Naive thymus-derived CD4-positive, alpha-beta T cell (primary cell): ENCODE results near the gene TAS2R20. TPM values are rescaled to one million over a fixed set of nuclear protein-coding genes. Genes with fewer than 3 reads are reported as not detected.
A peak's percentile ranks its signal among the peaks of the same experiment; 100 is the strongest.

Source experiments
- ATAC-seq: fragments of 150-1000 bp; cut with Tn5 transposase; 2 replicates; pipeline ENCODE4 v1.10.0; 2021; ENCODE audit warnings: mild to moderate bottlenecking, moderate library complexity
- CTCF ChIA-PET: fragments of 350-600 bp; sonication (Branson Sonifier 250); formaldehyde crosslinking; loops from one replicate; lab custom pipeline; 2021; ENCODE audit warnings: antibody characterized with exemption; lab: Charles Lee
- POLR2A ChIA-PET: fragments of 350-600 bp; sonication (Branson Sonifier 250); formaldehyde crosslinking; loops from one replicate; lab custom pipeline; 2021; ENCODE audit warnings: antibody characterized with exemption, inconsistent platforms; lab: Charles Lee
- DNase-seq, 9 donors: peaks; one replicate each; pipeline versions ENCODE4 v3.0.0 to v3.0.0-alpha.2; 2020 to 2022; ENCODE audit warnings: mixed read lengths in 1 of 9
- H3K27ac ChIP-seq: one replicate; pipeline ENCODE4 v1.7.0; 2013; ENCODE audit warnings: mild to moderate bottlenecking, low read depth, low read length, moderate library complexity
- H3K27me3 ChIP-seq, 2 donors: one replicate each; pipeline ENCODE4 v1.7.0; 2013; ENCODE audit warnings: low read length in 2 of 2, mild to moderate bottlenecking in 2 of 2, moderate library complexity in 2 of 2; ENCODE audit not compliant: control insufficient read depth in 2 of 2, insufficient read depth in 2 of 2
- H3K36me3 ChIP-seq, 3 experiments: 1 replicate in 2 of 3; 2 replicates in 1 of 3; pipeline ENCODE4 v1.7.0; 2013; ENCODE audit warnings: low read length in 3 of 3, mild to moderate bottlenecking in 3 of 3, moderate library complexity in 1 of 3; ENCODE audit not compliant: insufficient read depth in 3 of 3, control insufficient read depth in 2 of 3
- H3K4me1 ChIP-seq, 2 donors: one replicate each; pipeline ENCODE4 v1.7.0; 2013; ENCODE audit warnings: low read length in 2 of 2, mild to moderate bottlenecking in 2 of 2, moderate library complexity in 1 of 2; ENCODE audit not compliant: control insufficient read depth in 2 of 2, insufficient read depth in 2 of 2
- H3K4me3 ChIP-seq: 2 replicates; pipeline ENCODE4 v1.7.0; 2013; ENCODE audit warnings: mild to moderate bottlenecking, low read length
- H3K9me3 ChIP-seq, 3 experiments: 1 replicate in 2 of 3; 2 replicates in 1 of 3; pipeline ENCODE4 v1.7.0; 2013; ENCODE audit warnings: low read length in 3 of 3; ENCODE audit not compliant: control insufficient read depth in 2 of 3
- H3K27ac Mint-ChIP-seq, 9 donors: one replicate each; pipeline ENCODE4 v1.8.0; 2020 to 2022; ENCODE audit warnings: mixed read lengths in 9 of 9, mild to moderate bottlenecking in 8 of 9, moderate library complexity in 5 of 9, inconsistent platforms in 2 of 9
- H3K27me3 Mint-ChIP-seq, 5 donors: one replicate each; pipeline ENCODE4 v1.8.0; 2021 to 2022; ENCODE audit warnings: mixed read lengths in 5 of 5, mild to moderate bottlenecking in 1 of 5
- H3K36me3 Mint-ChIP-seq, 5 donors: one replicate each; pipeline ENCODE4 v1.8.0; 2020 to 2022; ENCODE audit warnings: mixed read lengths in 5 of 5, mild to moderate bottlenecking in 3 of 5, inconsistent platforms in 1 of 5
- H3K4me1 Mint-ChIP-seq, 7 donors: one replicate each; pipeline ENCODE4 v1.8.0; 2020 to 2022; ENCODE audit warnings: mixed read lengths in 7 of 7, mild to moderate bottlenecking in 3 of 7, inconsistent platforms in 1 of 7
- H3K4me3 Mint-ChIP-seq, 10 donors: one replicate each; pipeline ENCODE4 v1.8.0; 2020 to 2022; ENCODE audit warnings: mild to moderate bottlenecking in 10 of 10, mixed read lengths in 10 of 10, moderate library complexity in 6 of 10, inconsistent platforms in 2 of 10
- H3K9me3 Mint-ChIP-seq, 11 donors: one replicate each; pipeline ENCODE4 v1.8.0; 2020 to 2022; ENCODE audit warnings: mixed read lengths in 11 of 11, mild to moderate bottlenecking in 4 of 11, inconsistent platforms in 1 of 11, moderate library complexity in 1 of 11
- intact Hi-C, 2 donors: fragments of 100-400 bp; cut with micrococcal nuclease; formaldehyde crosslinking; loops; one replicate each; pipeline ENCODE4 v1.15.1; 2023
- polyA plus RNA-seq, 2 donors: library from polyadenylated mRNA; unstranded; fragments of 300-500 nt; fragmentation: Illumina TruSeq; gene quantifications; one replicate each; pipeline ENCODE4 v1.2.3, GENCODE V29; 2021
- total RNA-seq, 6 experiments: library from RNA in 5 of 6; stranded (reverse) in 5 of 6; gene quantifications; 1 replicate in 5 of 6; 2 replicates in 1 of 6; pipeline ENCODE4 v1.2.3 and lab custom pipeline; 2021 to 2026

TAS2R20 gene
- total and polyA plus RNA-seq, 7 experiments from 2014 or later: 0.15 to 3.5 (median 2.2) TPM; not detected in 1

- Histone ChIP-seq H3K36me3 (peaks cover 0 to 9% (median 0%) of the 10 kb centered on the region in 3 experiments), H3K27ac (no peak overlapping the region), H3K4me1 (no peaks in the 10 kb centered on the region), H3K4me3 (no peak overlapping the region), H3K27me3 (no peaks in the 10 kb centered on the region), H3K9me3 (no peaks in the 10 kb centered on the region)
- no peak overlapping the region for H3K27ac Mint-ChIP-seq
- POLR2A ChIA-PET: no interaction called here
- no peak for DNase-seq
- no peak for ATAC-seq
- H3K4me1 Mint-ChIP-seq: peaks cover 0 to 11% (median 7%) of the 10 kb centered on the region in 7 donors
- H3K4me3 Mint-ChIP-seq: no peak overlapping the region
- intact Hi-C loops: no loop called here
- CTCF ChIA-PET: no interaction called here
- no peaks in the 10 kb centered on the region for H3K27me3 Mint-ChIP-seq
- H3K9me3 Mint-ChIP-seq: peaks cover 5 to 11% (median 6%) of the 10 kb centered on the region in 11 donors
- H3K36me3 Mint-ChIP-seq: peaks cover 13 to 64% (median 45%) of the 10 kb centered on the region in 5 donors
Observed at GRCh38 chr12:11026118-11026517, 28.0 kb upstream of the TAS2R20 start.

DNA sequence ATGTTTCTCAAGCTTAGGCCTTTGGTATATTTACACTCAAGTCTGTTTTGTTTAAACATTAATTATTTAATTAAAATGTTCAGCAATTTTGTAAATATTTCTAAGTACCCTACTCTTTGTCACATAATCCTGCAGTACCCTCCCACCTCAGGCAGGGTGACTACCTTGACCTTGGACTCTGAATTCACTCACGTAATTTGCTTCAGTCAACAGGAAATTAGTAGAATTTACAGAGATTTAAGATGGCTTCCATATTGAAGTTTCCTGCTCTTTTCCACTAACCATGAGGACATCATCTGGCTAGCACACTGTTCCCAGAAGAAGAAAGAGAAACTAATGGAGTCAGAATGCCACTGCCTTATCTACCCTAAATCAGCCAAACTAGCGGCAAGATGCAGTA, 25.3 kb upstream of the TAS2R20 start:
- no peak overlapping the region for H3K27ac ChIP-seq
- H3K27ac Mint-ChIP-seq: peak overlapping the region in 1 of 9 donors; percentile 33
- intact Hi-C loops: no loop called here
- no peaks in the 10 kb centered on the region for H3K27me3 Mint-ChIP-seq
- CTCF ChIA-PET: no interaction called here
- peaks cover 0 to 9% (median 0%) of the 10 kb centered on the region in 3 experiments for H3K36me3 ChIP-seq
- H3K27me3 ChIP-seq: no peaks in the 10 kb centered on the region
- H3K9me3 Mint-ChIP-seq: peaks cover 5 to 11% (median 6%) of the 10 kb centered on the region in 11 donors
- no peak overlapping the region for H3K4me3 Mint-ChIP-seq
- H3K4me3 ChIP-seq: no peak overlapping the region
- DNase-seq (no peak), ATAC-seq (no peak)
- POLR2A ChIA-PET: no interaction called here
- peaks cover 0 to 11% (median 8%) of the 10 kb centered on the region in 7 donors for H3K4me1 Mint-ChIP-seq
- H3K9me3 ChIP-seq: no peaks in the 10 kb centered on the region
- H3K36me3 Mint-ChIP-seq: peaks cover 13 to 61% (median 35%) of the 10 kb centered on the region in 5 donors
- H3K4me1 ChIP-seq: no peaks in the 10 kb centered on the region

GRCh38 chr12:11022520-11022919, 24.4 kb upstream of the TAS2R20 start, which contains the start of gene TAS2R19:
TAS2R19 (minus strand) TSS chr12:11022620; CDS start chr12:11022571, 49 bp downstream.
- peaks cover 4 to 11% (median 6%) of the 10 kb centered on the region in 11 donors for H3K9me3 Mint-ChIP-seq
- no peak for ATAC-seq

DNA sequence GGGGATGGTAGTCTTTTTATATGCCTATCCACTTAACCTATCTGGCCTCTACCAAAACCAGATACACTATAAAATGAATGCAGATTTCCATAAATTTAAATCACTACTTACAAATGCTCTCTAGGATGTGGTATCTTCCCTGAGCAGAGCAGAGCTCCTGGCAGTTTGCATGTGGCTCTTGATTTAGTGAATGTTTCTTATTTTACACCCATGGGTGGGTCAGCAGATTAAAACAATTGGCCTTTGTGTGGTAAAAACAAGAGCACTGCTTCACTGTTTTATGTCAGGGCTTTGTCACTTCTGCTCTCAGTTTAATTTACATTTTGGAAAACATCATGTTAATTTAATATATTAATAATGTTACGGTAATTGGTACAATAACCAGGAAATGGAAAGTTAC, 18.8 kb upstream of the TAS2R20 start:
- Histone ChIP-seq H3K27ac (no peak overlapping the region), H3K36me3 (no peaks in the 10 kb centered on the region), H3K4me1 (no peaks in the 10 kb centered on the region), H3K4me3 (no peak overlapping the region), H3K9me3 (no peaks in the 10 kb centered on the region), H3K27me3 (no peaks in the 10 kb centered on the region)
- Mint-ChIP-seq H3K27me3 (no peaks in the 10 kb centered on the region), H3K9me3 (no peaks in the 10 kb centered on the region), H3K27ac (no peak overlapping the region), H3K4me3 (no peak overlapping the region), H3K4me1 (peaks cover 4 to 13% (median 9%) of the 10 kb centered on the region in 7 donors), H3K36me3 (peaks cover 0 to 60% (median 16%) of the 10 kb centered on the region in 5 donors)
- ChIA-PET POLR2A (no interaction called here), CTCF (no interaction called here)
- intact Hi-C loops: no loop called here
- no peak for ATAC-seq
- DNase-seq: no peak

More at GRCh38 chr12:11022520-11022919, 24.4 kb upstream of the TAS2R20 start, which contains the start of gene TAS2R19:
- no peaks in the 10 kb centered on the region for H3K9me3 ChIP-seq
- peaks cover 0 to 1% (median 0%) of the 10 kb centered on the region in 3 experiments for H3K36me3 ChIP-seq
- peaks cover 10 to 58% (median 29%) of the 10 kb centered on the region in 5 donors for H3K36me3 Mint-ChIP-seq
- no peaks in the 10 kb centered on the region for H3K27me3 Mint-ChIP-seq
- H3K4me1 Mint-ChIP-seq: peaks cover 0 to 12% (median 8%) of the 10 kb centered on the region in 7 donors
- H3K27me3 ChIP-seq: no peaks in the 10 kb centered on the region
- CTCF ChIA-PET: no interaction called here
- no peak within 1 kb of the TSS for H3K4me3 Mint-ChIP-seq
- no peak within 1 kb of the TSS for H3K27ac ChIP-seq
- H3K4me1 ChIP-seq: no peaks in the 10 kb centered on the region
- H3K27ac Mint-ChIP-seq: peak within 1 kb of the TSS in 1 of 9 donors; percentile 33
- POLR2A ChIA-PET: no interaction called here
- intact Hi-C loops: no loop called here
- no peak within 1 kb of the TSS for H3K4me3 ChIP-seq
- no peak for DNase-seq

DNA sequence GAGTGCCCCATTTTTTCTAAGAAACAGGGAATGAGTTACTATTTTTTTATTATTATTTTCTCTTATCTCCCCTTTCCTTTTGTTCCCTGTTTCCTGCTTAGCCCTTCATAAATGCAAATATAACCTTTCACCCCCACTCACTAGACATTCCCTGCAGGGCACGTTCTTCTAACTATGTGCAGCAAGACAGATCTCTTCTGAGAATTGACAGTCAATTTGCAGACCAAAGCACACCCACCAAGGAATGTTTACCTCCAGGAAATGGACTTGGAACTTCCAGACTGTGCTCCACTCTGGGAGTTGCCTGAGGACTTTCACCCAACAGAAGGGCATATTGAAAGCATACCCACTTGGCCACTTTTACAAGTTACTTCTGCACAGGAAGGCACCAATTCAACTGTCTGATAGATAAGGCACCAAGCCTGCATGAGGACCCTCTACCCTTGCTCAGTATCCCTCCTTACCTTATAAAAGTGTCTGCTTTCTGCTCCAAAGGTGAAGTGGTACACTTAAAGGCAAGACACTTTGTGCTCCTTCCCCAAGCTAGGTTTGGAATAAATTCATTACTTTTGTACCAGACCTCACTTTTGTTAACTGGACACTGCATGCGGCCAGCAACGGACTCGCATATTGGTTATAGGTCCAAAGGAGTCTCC, 17.8 kb upstream of the TAS2R20 start:
- Mint-ChIP-seq H3K27me3 (no peaks in the 10 kb centered on the region), H3K9me3 (no peaks in the 10 kb centered on the region), H3K4me3 (no peak overlapping the region), H3K36me3 (peaks cover 0 to 53% (median 12%) of the 10 kb centered on the region in 5 donors), H3K27ac (no peak overlapping the region), H3K4me1 (peaks cover 0 to 13% (median 6%) of the 10 kb centered on the region in 7 donors)
- no peaks in the 10 kb centered on the region for H3K36me3 ChIP-seq
- no peak overlapping the region for H3K27ac ChIP-seq
- intact Hi-C loops: loop anchor here in 1 of 2 donors (2.0 kb wide), 1 partner anchor 53 kb away; no protein-coding TSS in a partner anchor
- no peak for DNase-seq
- ChIA-PET CTCF (no interaction called here), POLR2A (no interaction called here)
- no peaks in the 10 kb centered on the region for H3K9me3 ChIP-seq
- ATAC-seq: no peak
- H3K4me3 ChIP-seq: no peak overlapping the region
- H3K27me3 ChIP-seq: no peaks in the 10 kb centered on the region
- no peaks in the 10 kb centered on the region for H3K4me1 ChIP-seq

DNA sequence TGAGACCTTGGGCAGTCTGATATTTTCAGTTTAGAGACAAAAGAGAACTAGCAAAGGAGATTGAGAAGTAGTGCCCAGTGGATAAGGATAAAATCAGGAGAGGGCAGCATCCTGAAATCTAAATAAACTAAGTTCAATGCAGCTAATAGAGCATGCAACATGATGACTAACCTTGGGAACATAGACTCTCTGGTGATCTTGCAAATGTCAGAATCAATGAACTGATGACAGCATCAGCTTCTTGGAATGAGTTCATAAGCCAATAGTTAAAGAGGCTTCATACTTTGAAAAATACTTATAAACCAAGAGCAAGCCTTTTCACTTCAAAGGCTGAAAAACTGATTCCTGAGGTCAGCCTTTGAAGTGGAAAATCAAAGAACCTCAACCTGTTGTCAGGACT, 16.1 kb upstream of the TAS2R20 start:
- no peak for ATAC-seq
- H3K4me1 Mint-ChIP-seq: peaks cover 0 to 13% (median 6%) of the 10 kb centered on the region in 7 donors
- no peaks in the 10 kb centered on the region for H3K9me3 Mint-ChIP-seq
- H3K27ac ChIP-seq: no peak overlapping the region
- no peak for DNase-seq
- ChIA-PET POLR2A (no interaction called here), CTCF (no interaction called here)
- H3K36me3 ChIP-seq: no peaks in the 10 kb centered on the region
- H3K4me3 ChIP-seq: no peak overlapping the region
- H3K4me3 Mint-ChIP-seq: no peak overlapping the region
- peaks cover 0 to 50% (median 15%) of the 10 kb centered on the region in 5 donors for H3K36me3 Mint-ChIP-seq
- no peaks in the 10 kb centered on the region for H3K27me3 ChIP-seq
- intact Hi-C loops: loop anchor here in 1 of 2 donors (2.0 kb wide), 1 partner anchor 55 kb away; no protein-coding TSS in a partner anchor
- no peaks in the 10 kb centered on the region for H3K27me3 Mint-ChIP-seq
- no peaks in the 10 kb centered on the region for H3K4me1 ChIP-seq
- no peak overlapping the region for H3K27ac Mint-ChIP-seq
- no peaks in the 10 kb centered on the region for H3K9me3 ChIP-seq
